GM21576 (cell line): Measurements from ENCODE around the gene LIME1.
A peak's percentile ranks its signal among the peaks of the same experiment; 100 is the strongest.

Source experiments
- ATAC-seq: cut with Tn5 transposase; IDR thresholded peaks from one replicate; pipeline ENCODE4 v1.9.1; 2021; ENCODE audit warnings: mild to moderate bottlenecking, moderate library complexity; ENCODE audit not compliant: unreplicated experiment

Gene LIME1

DNA sequence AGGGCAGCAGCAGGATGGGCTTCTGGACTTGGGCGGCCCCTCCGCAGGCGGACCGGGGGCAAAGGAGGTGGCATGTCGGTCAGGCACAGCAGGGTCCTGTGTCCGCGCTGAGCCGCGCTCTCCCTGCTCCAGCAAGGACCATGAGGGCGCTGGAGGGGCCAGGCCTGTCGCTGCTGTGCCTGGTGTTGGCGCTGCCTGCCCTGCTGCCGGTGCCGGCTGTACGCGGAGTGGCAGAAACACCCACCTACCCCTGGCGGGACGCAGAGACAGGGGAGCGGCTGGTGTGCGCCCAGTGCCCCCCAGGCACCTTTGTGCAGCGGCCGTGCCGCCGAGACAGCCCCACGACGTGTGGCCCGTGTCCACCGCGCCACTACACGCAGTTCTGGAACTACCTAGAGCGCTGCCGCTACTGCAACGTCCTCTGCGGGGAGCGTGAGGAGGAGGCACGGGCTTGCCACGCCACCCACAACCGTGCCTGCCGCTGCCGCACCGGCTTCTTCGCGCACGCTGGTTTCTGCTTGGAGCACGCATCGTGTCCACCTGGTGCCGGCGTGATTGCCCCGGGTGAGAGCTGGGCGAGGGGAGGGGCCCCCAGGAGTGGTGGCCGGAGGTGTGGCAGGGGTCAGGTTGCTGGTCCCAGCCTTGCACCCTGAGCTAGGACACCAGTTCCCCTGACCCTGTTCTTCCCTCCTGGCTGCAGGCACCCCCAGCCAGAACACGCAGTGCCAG lies 39.7 kb upstream of the LIME1 start, which contains the start of gene TNFRSF6B:
TNFRSF6B (plus strand) TSS at position 25 of the 729 bp plus-strand sequence; CDS start at position 141, 116 bp downstream.
- no peak for ATAC-seq

DNA sequence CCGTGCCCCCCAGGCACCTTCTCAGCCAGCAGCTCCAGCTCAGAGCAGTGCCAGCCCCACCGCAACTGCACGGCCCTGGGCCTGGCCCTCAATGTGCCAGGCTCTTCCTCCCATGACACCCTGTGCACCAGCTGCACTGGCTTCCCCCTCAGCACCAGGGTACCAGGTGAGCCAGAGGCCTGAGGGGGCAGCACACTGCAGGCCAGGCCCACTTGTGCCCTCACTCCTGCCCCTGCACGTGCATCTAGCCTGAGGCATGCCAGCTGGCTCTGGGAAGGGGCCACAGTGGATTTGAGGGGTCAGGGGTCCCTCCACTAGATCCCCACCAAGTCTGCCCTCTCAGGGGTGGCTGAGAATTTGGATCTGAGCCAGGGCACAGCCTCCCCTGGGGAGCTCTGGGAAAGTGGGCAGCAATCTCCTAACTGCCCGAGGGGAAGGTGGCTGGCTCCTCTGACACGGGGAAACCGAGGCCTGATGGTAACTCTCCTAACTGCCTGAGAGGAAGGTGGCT lies 39.1 kb upstream of the LIME1 start:
- ATAC-seq, result no peak

- no peak for ATAC-seq
Measured at GRCh38 chr20:63697868-63698545, 38.5 kb upstream of the LIME1 start.

DNA sequence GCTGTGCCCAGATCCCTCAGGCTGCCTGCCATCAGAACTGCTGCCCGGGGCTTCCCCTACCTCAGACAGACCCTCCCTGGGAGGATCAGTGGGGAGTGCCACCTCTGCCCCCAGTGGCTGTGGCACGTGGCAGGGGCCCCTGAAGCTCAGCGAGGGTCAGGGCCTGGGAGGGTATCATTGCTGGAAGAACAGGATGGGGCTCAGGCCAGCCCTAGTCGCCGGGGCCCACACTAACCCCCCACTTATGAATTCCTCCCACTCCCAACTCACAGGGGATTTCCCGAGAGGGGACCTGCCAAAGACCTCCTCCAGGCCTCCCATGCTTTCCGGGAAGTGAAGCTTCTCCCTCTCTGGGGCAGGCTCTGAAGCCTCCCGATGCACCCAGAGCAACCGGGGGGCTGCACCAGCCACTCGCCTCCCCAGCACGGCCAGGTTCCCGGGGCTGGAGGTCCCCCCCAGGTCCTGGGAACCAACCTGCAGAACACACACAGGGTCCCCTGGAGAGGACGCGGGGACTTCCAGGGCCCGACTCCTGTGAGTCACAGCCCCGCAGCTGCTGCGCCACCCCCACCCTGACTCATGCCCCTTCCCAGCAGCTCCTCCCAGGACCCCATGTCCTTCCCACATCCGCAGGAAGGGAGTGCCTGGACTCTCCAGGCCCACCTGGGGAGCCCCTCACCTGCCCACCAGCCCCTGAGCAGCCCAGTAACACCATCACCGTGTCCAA lies 37.6 kb upstream of the LIME1 start:
- no peak for ATAC-seq

DNA sequence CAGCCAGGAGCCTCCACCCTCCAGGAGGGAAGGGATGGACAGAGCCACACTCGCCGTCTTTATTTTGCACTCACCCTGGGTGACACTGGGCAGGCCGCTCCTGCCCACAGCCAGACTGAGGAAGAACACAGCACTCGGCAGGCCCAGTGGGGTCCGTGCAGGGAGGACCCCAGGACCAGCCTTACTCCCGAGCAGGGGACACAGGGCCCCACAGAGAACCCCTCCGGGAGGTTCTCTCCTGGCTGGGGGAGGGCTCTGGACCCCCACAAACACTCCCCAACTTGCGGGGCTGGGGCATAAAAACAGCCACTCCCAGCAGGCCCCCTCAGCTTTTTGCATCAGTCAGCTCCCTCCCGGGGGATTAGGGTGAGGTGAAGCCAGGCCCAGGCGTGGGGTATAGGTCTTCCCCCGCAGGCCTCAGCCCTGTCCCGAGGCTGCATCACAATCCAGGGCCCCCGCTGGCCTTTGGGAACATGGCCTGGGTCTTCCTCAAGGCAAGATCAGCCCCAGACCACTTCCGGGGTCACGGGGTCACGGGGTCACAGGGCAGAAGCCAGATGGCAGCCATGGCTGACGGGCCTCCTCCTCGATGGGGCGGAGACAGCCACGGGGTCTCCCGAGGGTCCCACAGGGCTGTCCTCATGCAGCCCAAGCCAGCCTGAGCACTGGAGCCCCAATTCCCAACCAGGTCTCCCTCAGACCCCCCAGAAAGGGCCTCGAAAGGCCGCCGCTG lies 36.8 kb upstream of the LIME1 start:
- ATAC-seq, result no peak

- no peak for ATAC-seq
Measured at GRCh38 chr20:63700199-63701050, 36.0 kb upstream of the LIME1 start.

- ATAC-seq, result no peak
Measured at GRCh38 chr20:63701051-63701328, 35.5 kb upstream of the LIME1 start.

DNA sequence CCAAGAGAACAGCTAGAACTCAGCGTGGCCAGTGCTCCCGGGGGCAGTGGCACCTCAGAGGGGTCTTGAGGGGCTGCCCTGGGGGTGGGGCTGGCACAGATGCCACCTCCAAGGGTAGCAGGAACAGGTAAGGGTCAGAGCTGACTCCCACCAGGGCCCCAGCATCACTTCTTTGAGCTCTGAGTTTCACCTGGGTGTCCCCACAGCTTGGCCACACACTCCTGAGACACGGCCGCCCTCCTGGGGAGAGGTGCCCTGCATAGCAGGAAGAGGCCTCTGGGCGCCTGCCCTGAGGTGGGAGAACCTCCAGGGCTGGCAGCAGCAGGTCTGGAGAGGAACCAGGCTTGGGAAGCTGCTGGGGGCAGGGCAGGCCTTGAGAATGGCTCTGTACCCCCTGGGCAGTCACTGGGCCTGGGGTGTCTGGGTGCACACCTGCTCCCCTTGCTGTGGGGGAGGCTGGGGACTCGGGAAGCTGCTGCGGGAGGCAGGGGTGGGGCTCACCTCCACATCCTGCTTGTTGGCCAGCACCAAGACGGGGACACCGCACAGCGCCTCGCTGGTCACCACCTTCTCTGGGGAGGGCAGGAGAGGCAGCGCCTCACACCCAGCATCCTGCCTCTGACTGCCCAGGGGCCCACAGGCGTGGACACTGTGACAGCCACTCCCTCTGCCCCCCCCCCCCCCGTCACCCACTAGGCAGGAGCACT lies 35.0 kb upstream of the LIME1 start:
- ATAC-seq, result no peak

- ATAC-seq, result no peak
Measured at GRCh38 chr20:63702036-63702665, 34.3 kb upstream of the LIME1 start.

DNA sequence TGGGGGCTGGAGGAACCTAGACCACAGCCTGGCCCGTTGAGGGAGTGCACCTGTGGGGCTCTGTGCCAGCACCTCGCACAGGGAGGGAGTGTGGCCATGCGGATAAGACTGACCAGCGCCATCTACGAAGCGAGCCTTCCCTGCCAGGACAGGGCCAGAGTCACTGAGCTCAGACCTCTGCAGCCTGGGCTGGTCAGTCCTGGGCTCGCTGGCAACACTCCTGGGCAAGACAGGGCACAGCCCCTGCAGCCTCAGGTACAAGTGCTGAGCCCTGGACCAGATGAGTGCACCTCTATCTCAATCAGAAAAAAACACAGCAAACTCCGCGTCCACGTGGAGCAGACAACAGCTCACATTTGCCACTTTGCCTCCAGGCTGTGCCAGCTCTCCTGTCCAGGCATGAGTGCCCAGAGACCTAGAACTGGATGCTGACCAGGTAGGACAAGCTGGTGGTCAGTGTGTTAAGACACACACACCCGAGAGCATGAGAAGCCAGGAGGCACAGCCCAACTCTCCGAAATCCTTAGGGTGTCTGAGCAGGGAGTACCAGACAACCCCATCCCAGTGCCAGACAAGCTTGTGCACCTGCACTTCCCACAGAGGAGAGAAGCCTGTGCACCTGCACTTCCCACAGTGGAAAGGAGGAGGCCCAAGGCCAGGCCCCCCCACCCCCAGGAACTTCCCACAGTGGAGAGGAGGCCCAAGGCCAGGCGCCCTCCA lies 33.6 kb upstream of the LIME1 start:
- ATAC-seq, result no peak

DNA sequence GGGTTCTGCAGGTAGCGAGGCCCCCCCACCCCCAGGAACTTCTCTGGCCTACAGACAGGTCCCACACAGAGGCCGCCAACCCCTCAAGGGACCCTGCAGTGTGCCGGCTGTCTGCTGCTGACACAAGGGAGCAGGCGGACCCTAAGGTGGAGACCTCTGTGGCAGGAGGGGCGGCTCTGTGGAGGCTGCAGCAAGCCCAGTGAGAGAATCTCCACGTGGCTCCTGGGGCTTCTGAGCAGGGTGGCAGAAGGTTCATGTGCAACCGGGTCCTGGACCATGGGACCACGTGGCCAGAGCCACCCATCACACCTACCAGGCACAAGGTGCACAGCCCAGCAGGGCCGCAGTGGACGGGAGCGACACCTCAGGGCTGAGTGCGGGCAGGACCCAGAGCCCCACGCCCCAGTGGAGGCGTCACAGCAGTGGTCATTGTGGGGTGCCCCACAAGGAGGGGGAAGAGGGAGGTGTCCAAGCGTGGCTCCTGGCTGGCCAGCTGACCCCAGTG lies 32.9 kb upstream of the LIME1 start:
- ATAC-seq, result no peak

GRCh38 chr20:63703976-63704748 lies 32.3 kb upstream of the LIME1 start:
- ATAC-seq, result no peak

GRCh38 chr20:63704749-63705117 lies 31.7 kb upstream of the LIME1 start:
- no peak for ATAC-seq

GRCh38 chr20:63705232-63706026 lies 31.0 kb upstream of the LIME1 start:
- ATAC-seq, result no peak

DNA sequence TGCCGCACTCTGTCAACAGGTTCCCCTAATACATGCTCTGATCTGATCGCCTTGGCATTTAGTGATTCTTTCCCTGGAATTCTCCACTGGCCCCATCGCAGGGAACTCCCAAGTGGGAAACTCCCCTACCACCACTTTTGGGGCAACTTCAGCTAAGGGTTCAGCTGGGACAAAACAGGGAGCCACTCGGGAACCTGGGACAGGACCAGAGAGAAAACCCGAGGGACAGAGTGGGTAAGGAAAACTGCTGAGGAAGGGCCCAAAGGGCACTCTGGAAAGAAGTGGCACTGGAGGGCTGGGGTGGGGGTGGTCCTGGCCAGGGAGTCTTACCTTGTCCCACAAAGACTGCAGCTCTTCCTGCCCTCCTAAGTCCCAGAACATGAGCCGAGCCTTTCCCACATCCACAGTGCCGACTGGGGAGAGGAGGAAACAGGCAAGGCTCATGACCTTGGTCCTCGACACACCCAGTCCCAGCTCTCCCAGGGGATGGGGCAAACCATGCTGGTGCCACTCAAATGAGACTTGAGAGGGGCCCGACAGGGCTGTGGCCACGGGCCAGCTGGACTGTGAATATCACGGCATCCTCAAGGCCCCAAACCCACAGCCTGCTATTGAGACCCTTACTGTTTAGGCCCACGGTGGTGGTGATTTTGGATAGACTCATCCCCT lies 30.3 kb upstream of the LIME1 start:
- ATAC-seq, result no peak

DNA sequence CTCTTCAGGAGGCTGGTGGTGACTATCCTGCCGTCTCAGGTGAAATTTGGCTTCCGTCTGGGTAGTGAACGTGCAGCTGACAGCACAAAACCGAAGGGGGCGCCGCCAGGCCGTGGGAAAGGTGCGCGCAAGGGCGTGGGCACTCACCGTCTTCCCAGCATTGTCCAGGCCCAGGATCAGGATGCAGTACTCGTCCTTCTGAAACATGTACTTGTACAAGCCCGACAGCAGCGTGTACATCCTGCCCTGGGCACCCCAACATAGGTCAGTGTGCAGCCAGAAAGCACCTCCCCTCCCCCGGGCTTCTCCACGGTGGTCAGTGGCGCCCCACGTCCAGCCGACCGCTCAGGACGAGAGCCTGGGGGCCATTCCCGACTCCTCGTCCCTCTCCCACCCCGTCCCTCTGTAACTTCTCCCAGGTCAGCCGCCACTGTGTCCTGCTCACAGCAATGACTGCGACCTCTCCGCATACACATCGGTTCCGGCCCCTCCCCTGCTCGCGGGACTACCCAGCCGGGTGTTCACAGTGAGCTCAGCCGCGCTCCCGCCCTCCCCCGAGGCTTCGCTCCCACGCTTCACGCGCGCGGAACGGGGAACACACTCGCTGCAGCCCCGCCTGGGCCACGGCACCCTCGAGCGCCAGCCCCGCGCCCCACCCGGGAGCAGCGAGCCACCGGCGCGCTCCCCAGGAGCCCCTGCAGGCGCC lies 29.5 kb upstream of the LIME1 start:
- ATAC-seq, result peak; percentile 28
